Neural progenitor cell (in vitro differentiated cells): ENCODE measurements around the gene PROKR2. TPM values are rescaled to one million over a fixed set of nuclear protein-coding genes. Genes with fewer than 3 reads are reported as not detected.

Experiments used
- DNase-seq: peaks from one replicate; pipeline ENCODE4 v3.0.0-alpha.2; 2016; ENCODE audit warnings: low spot score
- H2AFZ ChIP-seq: fragments of 200-600 bp; sonication (generic); replicated peaks from 2 replicates; pipeline ENCODE4 v1.6.1; 2016; ENCODE audit warnings: antibody characterized with exemption
- H3F3A ChIP-seq: fragments of 200-600 bp; sonication (generic); 2 replicates; pipeline ENCODE4 v1.6.1; 2016; ENCODE audit warnings: antibody characterized with exemption, low read depth
- H3K27ac ChIP-seq: fragments of 200-600 bp; sonication (generic); 2 replicates; pipeline ENCODE4 v1.5.1; 2016; ENCODE audit warnings: mild to moderate bottlenecking
- H3K27me3 ChIP-seq: fragments of 200-600 bp; sonication (generic); 2 replicates; pipeline ENCODE4 v1.6.1; 2016; ENCODE audit warnings: mild to moderate bottlenecking, moderate library complexity
- H3K36me3 ChIP-seq: fragments of 200-600 bp; sonication (generic); 2 replicates; pipeline ENCODE4 v1.5.1; 2016
- H3K4me1 ChIP-seq: fragments of 200-600 bp; sonication (generic); 2 replicates; pipeline ENCODE4 v1.6.1; 2016; ENCODE audit warnings: mixed run types
- H3K4me2 ChIP-seq: fragments of 200-600 bp; sonication (generic); 2 replicates; pipeline ENCODE4 v1.6.1; 2016
- H3K4me3 ChIP-seq: fragments of 200-600 bp; sonication (generic); 2 replicates; pipeline ENCODE4 v1.5.1; 2016
- H3K79me2 ChIP-seq: fragments of 200-600 bp; sonication (generic); 2 replicates; pipeline ENCODE4 v1.6.1; 2016; ENCODE audit warnings: low read depth
- H3K9ac ChIP-seq: fragments of 200-600 bp; sonication (generic); 2 replicates; pipeline ENCODE4 v1.6.1; 2016
- H3K9me3 ChIP-seq: fragments of 200-600 bp; sonication (generic); 2 replicates; pipeline ENCODE4 v1.5.1; 2016; ENCODE audit warnings: low read depth
- H4K20me1 ChIP-seq: fragments of 200-600 bp; sonication (generic); 2 replicates; pipeline ENCODE4 v1.6.1; 2016; ENCODE audit warnings: low read depth
- H3K27ac Mint-ChIP-seq: 3 replicates; pipeline ENCODE4 v1.8.0; 2021; ENCODE audit warnings: mixed read lengths
- H3K27me3 Mint-ChIP-seq: 2 replicates; pipeline ENCODE4 v1.8.0; 2022; ENCODE audit warnings: low read depth, mild to moderate bottlenecking, inconsistent platforms, moderate library complexity, mixed read lengths; ENCODE audit not compliant: insufficient read depth
- H3K36me3 Mint-ChIP-seq: 3 replicates; pipeline ENCODE4 v1.8.0; 2021; ENCODE audit warnings: mixed read lengths
- H3K4me1 Mint-ChIP-seq: 3 replicates; pipeline ENCODE4 v1.8.0; 2021; ENCODE audit warnings: mixed read lengths
- H3K4me3 Mint-ChIP-seq: 3 replicates; pipeline ENCODE4 v1.8.0; 2021; ENCODE audit warnings: mild to moderate bottlenecking, moderate library complexity, mixed read lengths
- H3K9me3 Mint-ChIP-seq: 3 replicates; pipeline ENCODE4 v1.8.0; 2020; ENCODE audit warnings: mixed read lengths
- CTCF ChIP-seq: fragments of 200-600 bp; sonication (generic); IDR thresholded peaks from 2 replicates; pipeline ENCODE4 v1.5.1; 2017; ENCODE audit warnings: antibody characterized with exemption, mild to moderate bottlenecking
- EZH2 ChIP-seq: fragments of 200-600 bp; sonication (generic); IDR thresholded peaks from 2 replicates; pipeline ENCODE4 v1.6.1; 2017; ENCODE audit warnings: antibody characterized with exemption, mild to moderate bottlenecking, moderate library complexity
- EZH2phosphoT487 ChIP-seq: fragments of 200-600 bp; sonication (generic); IDR thresholded peaks from 2 replicates; pipeline ENCODE4 v1.6.1; 2017; ENCODE audit warnings: antibody characterized with exemption
- total RNA-seq: library from RNA; depleted of rRNA; stranded (reverse); fragments of >200 nt; gene quantifications from 2 replicates; pipeline ENCODE4 v1.2.3, GENCODE V29; 2015; ENCODE audit warnings: low replicate concordance

Gene PROKR2
- total RNA-seq, 1 donor from 2014 or later, result not detected

GRCh38 chr20:5297280-5298004, 19.3 kb downstream of the PROKR2 start:
- Histone ChIP-seq H3K4me3 (no peak overlapping the region), H3K36me3 (no peaks in the 10 kb centered on the region), H2AFZ (no peak overlapping the region), H4K20me1 (no peaks in the 10 kb centered on the region), H3K27ac (no peak overlapping the region), H3K9ac (no peak overlapping the region), H3F3A (no peaks in the 10 kb centered on the region), H3K9me3 (no peaks in the 10 kb centered on the region), H3K4me1 (no peaks in the 10 kb centered on the region), H3K27me3 (no peaks in the 10 kb centered on the region), H3K4me2 (no peak overlapping the region), H3K79me2 (no peaks in the 10 kb centered on the region)
- peaks cover 7% of the 10 kb centered on the region for H3K27me3 Mint-ChIP-seq
- no peak overlapping the region for H3K27ac Mint-ChIP-seq
- H3K36me3 Mint-ChIP-seq, result no peaks in the 10 kb centered on the region
- no peaks in the 10 kb centered on the region for H3K9me3 Mint-ChIP-seq
- H3K4me3 Mint-ChIP-seq, result no peak overlapping the region
- TF ChIP-seq EZH2, result no peak
- TF ChIP-seq EZH2phosphoT487, result no peak
- no peak for TF ChIP-seq CTCF
- DNase-seq, result no peak
- no peaks in the 10 kb centered on the region for H3K4me1 Mint-ChIP-seq

GRCh38 chr20:5290596-5290995, 26.2 kb downstream of the PROKR2 start:
- Mint-ChIP-seq H3K36me3 (no peaks in the 10 kb centered on the region), H3K9me3 (peaks cover 13% of the 10 kb centered on the region), H3K4me1 (no peaks in the 10 kb centered on the region), H3K4me3 (no peak overlapping the region), H3K27ac (no peak overlapping the region), H3K27me3 (peaks cover 2% of the 10 kb centered on the region)
- Histone ChIP-seq H2AFZ (no peak overlapping the region), H3K36me3 (no peaks in the 10 kb centered on the region), H3K79me2 (no peaks in the 10 kb centered on the region), H3K9ac (no peak overlapping the region), H3F3A (no peaks in the 10 kb centered on the region), H3K4me2 (no peak overlapping the region), H4K20me1 (no peaks in the 10 kb centered on the region), H3K27me3 (no peaks in the 10 kb centered on the region), H3K4me3 (no peak overlapping the region), H3K9me3 (no peaks in the 10 kb centered on the region), H3K27ac (no peak overlapping the region), H3K4me1 (no peaks in the 10 kb centered on the region)
- TF ChIP-seq EZH2, result no peak
- TF ChIP-seq CTCF, result no peak
- TF ChIP-seq EZH2phosphoT487, result no peak
- DNase-seq, result no peak

- no peak overlapping the region for H3K4me2 ChIP-seq
- Mint-ChIP-seq H3K27ac (no peak overlapping the region), H3K9me3 (peaks cover 13% of the 10 kb centered on the region)
These were observed 34.2 kb downstream of the PROKR2 start for GRCh38 chr20:5282561-5282960.

More at GRCh38 chr20:5282561-5282960, 34.2 kb downstream of the PROKR2 start:
- no peaks in the 10 kb centered on the region for H3K9me3 ChIP-seq
- no peaks in the 10 kb centered on the region for H3K36me3 ChIP-seq
- H3K36me3 Mint-ChIP-seq, result no peaks in the 10 kb centered on the region
- H3K27ac ChIP-seq, result no peak overlapping the region
- DNase-seq, result no peak
- no peaks in the 10 kb centered on the region for H3K4me1 ChIP-seq
- TF ChIP-seq EZH2 (no peak), CTCF (no peak), EZH2phosphoT487 (no peak)
- H3K27me3 ChIP-seq, result no peaks in the 10 kb centered on the region
- H3K4me3 ChIP-seq, result no peak overlapping the region
- H3F3A ChIP-seq, result no peaks in the 10 kb centered on the region
- peaks cover 8% of the 10 kb centered on the region for H3K27me3 Mint-ChIP-seq
- no peak overlapping the region for H2AFZ ChIP-seq
- H3K4me3 Mint-ChIP-seq, result no peak overlapping the region
- no peak overlapping the region for H3K9ac ChIP-seq
- no peaks in the 10 kb centered on the region for H4K20me1 ChIP-seq
- H3K4me1 Mint-ChIP-seq, result no peaks in the 10 kb centered on the region
- no peaks in the 10 kb centered on the region for H3K79me2 ChIP-seq
